HG03060 (cell line): ENCODE measurements around the gene PLPP4.

Experiments used
- ATAC-seq: cut with Tn5 transposase; IDR thresholded peaks from one replicate; pipeline ENCODE4 v1.9.1; 2021; ENCODE audit warnings: low read depth, moderate number of reproducible peaks; ENCODE audit not compliant: unreplicated experiment

Gene PLPP4

DNA sequence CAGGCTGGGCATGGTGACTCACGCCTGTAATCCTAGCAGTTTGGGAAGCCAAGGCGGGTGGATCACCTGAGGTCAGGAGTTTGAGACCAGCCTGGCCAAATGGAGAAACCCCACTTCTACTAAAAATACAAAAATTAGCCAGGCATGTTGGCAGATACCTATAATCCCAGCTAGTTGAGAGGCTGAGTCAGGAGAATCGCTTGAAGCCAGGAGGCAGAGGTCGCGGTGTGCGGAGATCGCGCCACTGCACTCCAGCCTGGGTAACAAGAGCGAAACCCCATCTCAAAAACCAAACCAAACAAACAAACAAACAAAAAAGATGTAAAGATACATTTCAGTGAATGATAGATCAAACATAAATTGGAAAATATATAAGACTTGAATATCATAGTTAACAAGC lies 105.9 kb downstream of the PLPP4 start:
- no peak for ATAC-seq

GRCh38 chr10:120570418-120570817 lies 113.4 kb downstream of the PLPP4 start:
- no peak for ATAC-seq

- ATAC-seq = no peak
Observed at GRCh38 chr10:120571266-120571665, 114.2 kb downstream of the PLPP4 start.

GRCh38 chr10:120572307-120572706 lies 115.3 kb downstream of the PLPP4 start:
- ATAC-seq = no peak

DNA sequence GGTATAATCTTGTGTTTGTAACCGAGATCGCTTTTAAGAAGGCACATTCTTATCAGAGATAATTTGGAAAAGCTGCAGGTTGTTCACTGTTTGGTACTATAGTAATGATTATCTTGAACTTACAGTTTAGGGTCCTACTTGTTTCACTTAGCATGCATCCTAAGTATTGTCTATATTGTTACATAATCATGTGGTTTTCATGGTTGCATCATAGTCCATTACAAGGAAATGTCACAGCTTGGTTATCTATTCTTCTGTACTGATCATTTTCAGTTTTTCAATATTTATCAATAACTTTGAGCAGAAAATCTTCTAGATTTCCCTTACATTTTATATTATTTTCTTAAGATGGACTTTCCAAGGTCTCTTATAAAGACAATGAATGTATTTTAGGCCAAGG lies 116.3 kb downstream of the PLPP4 start:
- ATAC-seq = no peak

DNA sequence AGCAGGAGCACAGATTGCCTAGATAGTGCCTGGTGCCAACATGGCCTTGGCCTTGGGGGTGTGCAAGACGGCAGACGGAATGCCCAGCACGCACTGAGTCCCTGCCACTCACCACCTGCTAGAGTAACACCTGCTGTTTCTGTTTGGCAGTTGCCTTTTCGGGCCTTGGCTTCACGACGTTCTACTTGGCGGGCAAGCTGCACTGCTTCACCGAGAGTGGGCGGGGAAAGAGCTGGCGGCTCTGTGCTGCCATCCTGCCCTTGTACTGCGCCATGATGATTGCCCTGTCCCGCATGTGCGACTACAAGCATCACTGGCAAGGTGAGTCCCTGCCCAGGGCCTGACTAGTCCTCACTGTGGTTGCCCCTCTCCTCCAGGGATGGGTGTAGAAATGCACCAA lies 118.0 kb downstream of the PLPP4 start:
- ATAC-seq = no peak

DNA sequence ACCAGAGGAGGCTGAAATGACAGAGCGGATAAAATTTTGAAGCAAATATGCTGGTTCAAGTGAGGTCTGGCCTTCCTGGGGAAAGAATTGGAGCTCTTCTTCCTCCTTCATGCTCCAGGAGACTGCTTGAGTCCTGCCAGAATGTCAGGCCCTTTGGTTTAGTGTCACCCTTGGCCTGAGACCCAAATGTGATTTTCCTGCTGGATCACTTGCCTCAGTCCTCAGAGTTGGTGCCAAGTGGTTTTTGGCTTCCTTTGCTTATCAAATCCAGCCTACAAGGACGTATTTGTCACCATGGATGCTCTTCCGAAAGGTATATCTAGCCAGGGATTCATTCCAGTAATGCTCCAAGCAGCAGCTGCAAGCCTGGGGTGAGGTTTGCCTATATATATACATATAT lies 118.4 kb downstream of the PLPP4 start:
- ATAC-seq = no peak

GRCh38 chr10:120578134-120578533 lies 121.1 kb downstream of the PLPP4 start:
- no peak for ATAC-seq

GRCh38 chr10:120578890-120579289 lies 121.9 kb downstream of the PLPP4 start:
- no peak for ATAC-seq

GRCh38 chr10:120580918-120581895 lies 124.2 kb downstream of the PLPP4 start:
- no peak for ATAC-seq

- ATAC-seq = no peak
Observed at GRCh38 chr10:120582753-120583152, 125.7 kb downstream of the PLPP4 start.

DNA sequence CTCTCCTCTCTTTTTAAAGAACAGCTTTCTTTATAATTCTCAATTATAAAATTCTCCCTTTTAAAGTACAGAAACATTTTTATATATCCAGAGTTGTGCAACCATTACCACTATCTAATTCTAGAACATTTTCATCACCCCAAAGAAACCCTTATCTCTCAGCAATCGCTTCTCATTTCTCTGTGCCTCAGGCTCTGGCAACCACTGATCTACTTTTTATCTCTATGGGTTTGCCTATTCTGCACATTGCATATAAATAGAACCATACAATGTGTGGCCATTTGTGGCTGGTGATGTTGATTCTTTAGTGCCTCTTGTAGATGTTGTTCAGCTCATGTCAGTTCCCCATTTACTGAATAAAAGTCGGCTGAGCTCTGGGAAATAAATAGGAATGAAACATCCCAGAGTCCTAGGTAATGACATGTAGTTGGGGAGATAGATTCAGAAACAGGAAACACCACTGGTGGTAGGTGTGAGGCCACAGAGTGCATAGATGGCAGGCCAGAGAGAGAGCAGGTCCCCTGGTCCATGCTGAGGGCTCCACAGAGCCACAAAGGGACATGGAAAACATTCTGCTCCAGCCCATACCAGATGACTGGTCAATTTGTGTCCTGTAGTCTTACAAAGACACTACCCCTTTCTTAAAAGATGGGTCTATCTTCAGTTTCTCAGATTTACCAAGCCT lies 126.5 kb downstream of the PLPP4 start:
- no peak for ATAC-seq

GRCh38 chr10:120584786-120585185 lies 127.8 kb downstream of the PLPP4 start:
- ATAC-seq = no peak

- no peak for ATAC-seq
Observed at GRCh38 chr10:120586471-120586872, 129.4 kb downstream of the PLPP4 start.

- ATAC-seq = no peak
Observed at GRCh38 chr10:120587061-120587460, 130.0 kb downstream of the PLPP4 start.

DNA sequence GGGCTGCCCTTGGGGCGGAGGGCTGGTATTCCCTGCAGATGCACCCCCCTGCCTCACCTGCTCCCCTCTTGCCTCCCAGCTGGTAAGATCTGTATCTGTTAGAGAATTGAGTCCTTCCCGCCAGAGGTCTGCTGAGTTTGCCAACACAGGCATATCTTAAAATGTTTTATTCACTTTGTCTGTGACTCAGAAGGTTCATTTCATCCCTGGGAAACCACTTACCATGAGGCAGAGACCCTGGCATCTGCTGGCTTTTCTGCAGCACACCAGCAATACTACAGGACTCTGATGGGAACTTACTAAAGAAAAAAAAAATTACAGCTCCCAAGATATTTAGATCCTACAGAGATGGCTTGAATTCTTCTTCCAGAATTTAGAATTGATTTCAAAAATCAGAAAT lies 131.3 kb downstream of the PLPP4 start:
- ATAC-seq = no peak

DNA sequence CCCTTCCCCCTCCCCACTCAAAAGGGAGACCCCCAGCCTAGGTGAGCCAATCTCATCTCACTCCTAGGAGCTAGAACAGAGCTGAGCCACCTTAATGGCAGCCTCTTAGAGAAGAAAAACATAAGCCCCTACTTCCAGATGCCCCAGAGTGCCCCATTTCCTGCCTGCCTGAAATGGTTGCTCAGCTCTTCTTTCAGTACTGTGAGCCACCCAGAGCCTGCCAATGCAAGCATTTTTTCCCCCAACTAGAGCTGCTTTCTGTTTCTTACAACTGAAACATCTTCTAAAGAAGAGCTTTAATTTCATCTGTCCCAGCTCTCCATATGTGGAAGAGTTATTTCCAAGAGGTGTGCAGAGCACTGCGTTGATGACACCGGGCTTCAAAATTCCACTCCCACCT lies 136.7 kb downstream of the PLPP4 start:
- ATAC-seq = no peak

- no peak for ATAC-seq
Observed at GRCh38 chr10:120597902-120598301, 140.9 kb downstream of the PLPP4 start.

GRCh38 chr10:120598386-120598785 lies 141.4 kb downstream of the PLPP4 start:
- no peak for ATAC-seq

- ATAC-seq = no peak
Observed at GRCh38 chr10:120599200-120599724, 142.2 kb downstream of the PLPP4 start.

DNA sequence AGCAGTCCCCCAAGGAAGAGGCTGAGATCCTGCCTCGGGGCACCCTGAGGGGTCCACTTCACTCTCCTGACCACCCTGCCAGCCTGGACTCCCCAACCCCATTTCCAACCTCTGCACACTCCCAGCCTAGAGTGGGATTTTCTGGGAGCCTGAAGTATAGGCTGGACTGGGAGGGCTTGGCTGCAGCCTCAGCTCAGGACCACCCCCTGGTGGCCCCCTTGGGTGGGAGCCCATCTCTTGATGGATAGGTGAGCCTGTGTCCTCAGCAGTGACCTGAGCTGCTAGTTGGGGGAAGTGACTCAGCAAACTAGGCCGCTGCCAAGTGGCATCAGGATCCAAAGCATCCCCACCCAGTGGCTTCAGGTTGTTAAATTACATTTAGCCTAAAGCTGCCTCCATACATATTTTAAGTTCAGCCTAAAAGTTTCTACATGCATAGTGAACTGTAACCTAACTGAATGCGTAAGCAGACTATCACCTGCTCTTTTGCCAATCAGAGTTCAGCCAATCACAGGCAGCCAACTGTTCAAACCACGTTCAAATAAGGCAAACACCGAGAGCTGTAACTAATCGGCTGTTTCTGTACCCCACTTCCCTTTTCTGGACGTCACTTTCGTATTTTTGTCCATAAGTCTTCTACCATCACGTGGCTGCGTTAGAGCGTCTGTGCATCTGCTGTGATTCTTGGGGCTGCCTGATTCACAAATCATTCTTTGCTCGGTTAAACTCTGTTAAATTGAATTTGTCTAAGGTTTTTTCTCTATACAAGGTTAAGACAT lies 144.0 kb downstream of the PLPP4 start:
- no peak for ATAC-seq
